ENCODE measurements around the gene FLRT2.
A peak's percentile ranks its signal among the peaks of the same experiment; 100 is the strongest.

Gene FLRT2

DNA sequence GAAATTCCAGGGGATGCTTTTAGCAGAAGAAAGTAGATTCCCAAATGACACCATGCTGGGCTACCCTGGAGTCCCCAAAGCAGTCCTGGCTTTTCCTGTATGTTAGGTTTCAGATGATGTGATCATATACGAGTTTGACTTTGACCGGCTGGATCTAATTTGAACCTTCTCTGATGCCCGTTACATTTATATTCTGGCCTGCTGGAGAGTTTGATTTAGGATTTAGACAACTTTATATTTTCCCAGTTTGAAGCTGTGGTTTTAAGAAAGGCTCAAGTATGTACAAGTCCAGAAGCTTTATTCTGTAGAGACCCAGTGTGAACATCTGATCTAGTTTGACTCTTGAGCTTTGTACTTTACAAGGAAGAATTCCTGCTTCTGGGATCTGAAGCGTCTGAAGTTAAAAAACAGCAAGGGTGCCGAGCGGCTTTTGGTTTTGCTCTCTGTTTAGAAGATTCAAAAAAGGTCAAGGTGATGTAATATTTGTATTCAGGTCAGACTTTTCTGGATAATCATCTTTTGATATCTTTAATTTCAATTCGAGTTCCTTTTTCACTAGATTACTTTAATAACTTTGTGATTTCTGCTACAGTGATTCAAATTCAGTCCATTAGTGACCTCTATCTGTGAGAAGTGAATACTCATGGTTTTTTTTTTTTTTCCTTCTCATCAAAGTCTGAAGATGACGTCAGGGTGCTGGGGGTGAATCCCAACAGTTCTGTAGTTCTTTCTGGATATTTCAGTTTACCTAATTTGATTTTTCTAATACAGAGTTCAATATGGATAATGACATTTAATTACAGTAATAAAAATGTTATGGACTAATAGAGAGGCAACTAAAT lies 6.3 kb downstream of the FLRT2 start:
- Histone ChIP-seq H3K9me2 (ENCODE audit: low read depth, low read length) (no peaks in the 10 kb centered on the region), H3K79me2 (ENCODE audit: insufficient read depth, low read length) (no peaks in the 10 kb centered on the region), H4K20me1 (ENCODE audit: insufficient read depth, low read length) (no peaks in the 10 kb centered on the region), H3K4me3 (ENCODE audit: low read depth, low read length, poor library complexity, severe bottlenecking) (no peak overlapping the region), H3F3A (ENCODE audit: insufficient read depth, low read length) (no peaks in the 10 kb centered on the region), H3K9me3 (ENCODE audit: low read length) (no peaks in the 10 kb centered on the region), H3K9ac (ENCODE audit: low read length) (no peak overlapping the region), H3K27me3 (ENCODE audit: insufficient read depth, low read length) (no peaks in the 10 kb centered on the region), H3K4me1 (ENCODE audit: insufficient read depth, low read length, severe bottlenecking) (no peaks in the 10 kb centered on the region), H3K27ac (ENCODE audit: low read depth, low read length, poor library complexity, severe bottlenecking) (no peak overlapping the region), H3K36me3 (ENCODE audit: insufficient read depth, low read length) (no peaks in the 10 kb centered on the region), H3K4me2 (ENCODE audit: low read length) (no peak overlapping the region), H2AFZ (ENCODE audit: low read length) (no peak overlapping the region)
- TF ChIP-seq, protein P1, sequence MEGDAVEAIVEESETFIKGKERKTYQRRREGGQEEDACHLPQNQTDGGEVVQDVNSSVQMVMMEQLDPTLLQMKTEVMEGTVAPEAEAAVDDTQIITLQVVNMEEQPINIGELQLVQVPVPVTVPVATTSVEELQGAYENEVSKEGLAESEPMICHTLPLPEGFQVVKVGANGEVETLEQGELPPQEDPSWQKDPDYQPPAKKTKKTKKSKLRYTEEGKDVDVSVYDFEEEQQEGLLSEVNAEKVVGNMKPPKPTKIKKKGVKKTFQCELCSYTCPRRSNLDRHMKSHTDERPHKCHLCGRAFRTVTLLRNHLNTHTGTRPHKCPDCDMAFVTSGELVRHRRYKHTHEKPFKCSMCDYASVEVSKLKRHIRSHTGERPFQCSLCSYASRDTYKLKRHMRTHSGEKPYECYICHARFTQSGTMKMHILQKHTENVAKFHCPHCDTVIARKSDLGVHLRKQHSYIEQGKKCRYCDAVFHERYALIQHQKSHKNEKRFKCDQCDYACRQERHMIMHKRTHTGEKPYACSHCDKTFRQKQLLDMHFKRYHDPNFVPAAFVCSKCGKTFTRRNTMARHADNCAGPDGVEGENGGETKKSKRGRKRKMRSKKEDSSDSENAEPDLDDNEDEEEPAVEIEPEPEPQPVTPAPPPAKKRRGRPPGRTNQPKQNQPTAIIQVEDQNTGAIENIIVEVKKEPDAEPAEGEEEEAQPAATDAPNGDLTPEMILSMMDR (IDR thresholded peaks at IDR 0.05; ENCODE audit: low read length) = peak; percentile 31; the same call in 1 of the 2 replicates
- no peak for TF ChIP-seq EZH2 (IDR thresholded peaks at IDR 0.05; ENCODE audit: borderline replicate concordance, low read length)

DNA sequence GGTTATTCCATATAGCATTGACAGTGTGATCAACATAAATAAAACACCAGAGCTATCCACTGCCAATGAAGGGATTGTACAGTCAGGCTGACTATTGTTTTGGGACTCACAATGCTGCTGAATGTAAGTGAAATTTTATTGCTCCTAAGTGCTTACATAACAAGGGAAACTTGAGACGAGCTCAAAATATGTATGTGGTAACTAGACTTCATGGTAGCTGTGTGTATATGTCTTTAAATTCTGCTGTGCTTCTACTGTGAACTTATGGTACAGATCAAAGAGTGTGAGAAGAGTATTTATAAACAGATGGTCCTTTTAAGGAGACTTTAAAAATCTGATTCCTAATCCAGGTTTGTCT lies 6.9 kb downstream of the FLRT2 start:
- TF ChIP-seq, protein P1 (IDR thresholded peaks at IDR 0.05; ENCODE audit: low read length) = no peak
- no peak for TF ChIP-seq EZH2 (IDR thresholded peaks at IDR 0.05; ENCODE audit: borderline replicate concordance, low read length)
- Histone ChIP-seq H3K27me3 (ENCODE audit: insufficient read depth, low read length) (no peaks in the 10 kb centered on the region), H3K9ac (ENCODE audit: low read length) (no peak overlapping the region), H3K9me3 (ENCODE audit: low read length) (no peaks in the 10 kb centered on the region), H4K20me1 (ENCODE audit: insufficient read depth, low read length) (no peaks in the 10 kb centered on the region), H3K4me1 (ENCODE audit: insufficient read depth, low read length, severe bottlenecking) (no peaks in the 10 kb centered on the region), H3K4me2 (ENCODE audit: low read length) (no peak overlapping the region), H3K9me2 (ENCODE audit: low read depth, low read length) (no peaks in the 10 kb centered on the region), H3F3A (ENCODE audit: insufficient read depth, low read length) (no peaks in the 10 kb centered on the region), H3K79me2 (ENCODE audit: insufficient read depth, low read length) (no peaks in the 10 kb centered on the region), H2AFZ (ENCODE audit: low read length) (no peak overlapping the region), H3K36me3 (ENCODE audit: insufficient read depth, low read length) (no peaks in the 10 kb centered on the region), H3K27ac (ENCODE audit: low read depth, low read length, poor library complexity, severe bottlenecking) (no peak overlapping the region), H3K4me3 (ENCODE audit: low read depth, low read length, poor library complexity, severe bottlenecking) (no peak overlapping the region)

DNA sequence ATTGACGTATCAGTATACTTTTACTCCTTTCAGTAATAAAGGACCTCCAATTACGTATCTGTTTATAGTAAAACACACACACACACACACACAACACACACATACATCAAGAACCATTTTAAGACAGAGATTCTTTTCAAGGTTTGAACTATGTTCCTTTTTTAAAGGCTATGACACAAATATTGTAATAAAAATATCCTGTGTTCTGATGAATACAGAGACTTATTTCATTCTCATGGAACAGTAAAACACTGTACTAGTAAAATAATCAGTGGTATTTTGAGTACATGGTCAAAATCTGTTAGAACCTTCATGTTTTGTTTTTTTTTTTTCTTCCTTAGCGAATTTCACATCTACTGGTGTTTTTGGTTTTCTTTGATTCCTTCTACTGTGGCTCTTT lies 7.6 kb downstream of the FLRT2 start:
- no peaks in the 10 kb centered on the region for H3K9me2 ChIP-seq (ENCODE audit: low read depth, low read length)
- no peak overlapping the region for H3K4me2 ChIP-seq (ENCODE audit: low read length)
- no peaks in the 10 kb centered on the region for H3K36me3 ChIP-seq (ENCODE audit: insufficient read depth, low read length)
- no peaks in the 10 kb centered on the region for H3K9me3 ChIP-seq (ENCODE audit: low read length)
- no peaks in the 10 kb centered on the region for H3K4me1 ChIP-seq (ENCODE audit: insufficient read depth, low read length, severe bottlenecking)
- H3K79me2 ChIP-seq (ENCODE audit: insufficient read depth, low read length) = no peaks in the 10 kb centered on the region
- H3K9ac ChIP-seq (ENCODE audit: low read length) = no peak overlapping the region
- H3K27ac ChIP-seq (ENCODE audit: low read depth, low read length, poor library complexity, severe bottlenecking) = no peak overlapping the region
- TF ChIP-seq, protein P1 (IDR thresholded peaks at IDR 0.05; ENCODE audit: low read length) = no peak
- no peak for TF ChIP-seq EZH2 (IDR thresholded peaks at IDR 0.05; ENCODE audit: borderline replicate concordance, low read length)
- H3K27me3 ChIP-seq (ENCODE audit: insufficient read depth, low read length) = no peaks in the 10 kb centered on the region
- H2AFZ ChIP-seq (ENCODE audit: low read length) = no peak overlapping the region
- H4K20me1 ChIP-seq (ENCODE audit: insufficient read depth, low read length) = no peaks in the 10 kb centered on the region
- no peak overlapping the region for H3K4me3 ChIP-seq (ENCODE audit: low read depth, low read length, poor library complexity, severe bottlenecking)
- H3F3A ChIP-seq (ENCODE audit: insufficient read depth, low read length) = no peaks in the 10 kb centered on the region
